Thyroid gland (tissue), 4 donors: Measurements from ENCODE around the gene GRIN3B.

Experiments
- CTCF ChIP-seq, 6 experiments: fragments of 200-600 bp in 3 of 6; fragments of 450-650 bp in 3 of 6; sonication (generic) in 3 of 6; IDR thresholded peaks; one replicate each; pipeline ENCODE4 v1.5.1; 2016 to 2019; ENCODE audit warnings: antibody characterized with exemption in 6 of 6, mild to moderate bottlenecking in 2 of 6, inconsistent platforms in 1 of 6, moderate library complexity in 1 of 6
- POLR2A ChIP-seq, 2 donors: fragments of 450-650 bp; IDR thresholded peaks; one replicate each; pipeline ENCODE4 v1.6.1; 2017; ENCODE audit warnings: antibody characterized with exemption in 2 of 2, mild to moderate bottlenecking in 2 of 2, moderate library complexity in 1 of 2

- TF ChIP-seq POLR2A (IDR thresholded peaks at IDR 0.05) (no peak), CTCF (IDR thresholded peaks at IDR 0.05) (no peak)
Observed at GRCh38 chr19:1027650-1028061, 27.4 kb downstream of the GRIN3B start.
